ENCODE data around the gene RFX5. TPM values are rescaled to one million over a fixed set of nuclear protein-coding genes. Genes with fewer than 3 reads are reported as not detected.
A peak's percentile ranks its signal among the peaks of the same experiment; 100 is the strongest.

Gene RFX5
- total and polyA plus RNA-seq, 9 of the 15 experiments (the other 6 are each of a cell fraction or from before 2014, with no cell fraction given), result 3.8 to 48.2 (median 32.2) TPM

GRCh38 chr1:151311589-151312331 lies 35.3 kb downstream of the RFX5 start (continued):
- TF ChIP-seq HSF4 (CRISPR knock-in tag; IDR thresholded peaks at IDR 0.05; ENCODE audit: borderline replicate concordance), result 0 out of 2 replicates have a peak, but pooled peaks have one; percentile 50
- no peak for TF ChIP-seq KLF6 (CRISPR knock-in tag; IDR thresholded peaks at IDR 0.05; ENCODE audit: borderline replicate concordance)
- peak; percentile 78 to 81 for TF ChIP-seq NRF1 (conservative IDR thresholded peaks at IDR 0.05 in 1 of 2, IDR thresholded peaks at IDR 0.05 in 1 of 2)
- TF ChIP-seq GTF3C2 (IDR thresholded peaks at IDR 0.05; ENCODE audit: borderline replicate concordance, extremely low read depth, insufficient read length), result no peak
- peak; percentile 45; the same call in 1 of the 2 replicates for TF ChIP-seq ZBTB34 (CRISPR knock-in tag; IDR thresholded peaks at IDR 0.05)
- no peak for TF ChIP-seq ZNF57 (CRISPR knock-in tag; IDR thresholded peaks at IDR 0.05)
- no peak for TF ChIP-seq ZNF695 (CRISPR knock-in tag; IDR thresholded peaks at IDR 0.05)
- TF ChIP-seq SRSF7 (optimal IDR thresholded peaks at IDR 0.05; ENCODE audit: low read depth, low read length), result no peak
- no peak; the same call in 1 of the 2 replicates for TF ChIP-seq PATZ1 (CRISPR knock-in tag; IDR thresholded peaks at IDR 0.05; ENCODE audit: borderline replicate concordance)
- no peak for TF ChIP-seq SNIP1 (IDR thresholded peaks at IDR 0.05; ENCODE audit: low read depth)
- TF ChIP-seq KDM1A (IDR thresholded peaks at IDR 0.05), result peak; percentile 6 to 49; a peak in 2 of 4 replicates
- peak in 1 of 2 experiments; percentile 48; a peak in 1 of 4 replicates for TF ChIP-seq ZMIZ1 (IDR thresholded peaks at IDR 0.05; ENCODE audit: low read depth in 2 of 2, low read length in 2 of 2)
- no peak for TF ChIP-seq KLF1 (tag; IDR thresholded peaks at IDR 0.05)
- peak; percentile 50; the same call in 1 of the 2 replicates for TF ChIP-seq POLR2AphosphoS5 (IDR thresholded peaks at IDR 0.05; ENCODE audit: control insufficient read depth, insufficient read depth, low read depth, low read length)
- peak; percentile 86 for TF ChIP-seq MTA3 (IDR thresholded peaks at IDR 0.05; ENCODE audit: borderline replicate concordance)
- no peak for TF ChIP-seq FUS (optimal IDR thresholded peaks at IDR 0.05; ENCODE audit: low read depth, low read length)
- TF ChIP-seq ZNF354B (CRISPR knock-in tag; IDR thresholded peaks at IDR 0.05), result no peak

Measured in K562 (cell line).